GM21515 (cell line): ENCODE measurements around the gene PDE6B.
"Not testable (repeated sequence)": the region's sequence is repeated elsewhere in the genome, so short reads cannot be mapped to it uniquely, and the experiment has no call there.

ENCODE experiments used
- ATAC-seq: cut with Tn5 transposase; IDR thresholded peaks from one replicate; pipeline ENCODE4 v1.9.1; 2021; ENCODE audit not compliant: unreplicated experiment

PDE6B gene

DNA sequence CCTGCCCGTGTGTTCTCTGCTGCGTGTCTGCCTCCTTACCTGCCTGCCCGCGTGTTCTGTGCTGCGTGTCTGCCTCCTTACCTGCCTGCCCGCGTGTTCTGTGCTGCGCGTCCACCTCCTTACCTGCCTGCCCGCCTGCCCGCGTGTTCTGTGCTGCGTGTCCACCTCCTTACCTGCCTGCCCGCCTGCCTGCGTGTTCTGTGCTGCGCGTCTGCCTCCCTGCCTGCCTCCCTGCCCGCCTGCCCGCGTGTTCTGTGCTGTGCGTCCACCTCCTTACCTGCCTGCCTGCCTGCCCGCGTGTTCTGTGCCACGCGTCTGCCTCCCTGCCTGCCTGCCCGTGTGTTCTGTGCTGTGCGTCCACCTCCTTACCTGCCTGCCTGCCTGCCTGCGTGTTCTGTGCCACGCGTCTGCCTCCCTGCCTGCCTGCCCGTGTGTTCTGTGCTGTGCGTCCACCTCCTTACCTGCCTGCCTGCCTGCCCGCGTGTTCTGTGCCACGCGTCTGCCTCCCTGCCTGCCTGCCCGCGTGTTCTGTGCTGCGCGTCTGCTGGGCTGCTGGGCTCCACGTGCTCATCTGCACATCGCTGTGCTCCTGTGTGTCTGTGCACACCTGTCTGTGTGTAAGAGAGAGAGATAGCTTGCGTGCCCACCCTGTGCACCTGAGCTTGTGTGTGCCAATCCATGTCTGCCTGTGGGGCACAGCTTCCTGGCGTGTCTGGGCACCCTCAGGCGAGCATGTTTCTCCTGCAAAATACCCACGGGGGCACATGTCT lies 9.9 kb downstream of the PDE6B start:
- not testable (repeated sequence) for ATAC-seq

DNA sequence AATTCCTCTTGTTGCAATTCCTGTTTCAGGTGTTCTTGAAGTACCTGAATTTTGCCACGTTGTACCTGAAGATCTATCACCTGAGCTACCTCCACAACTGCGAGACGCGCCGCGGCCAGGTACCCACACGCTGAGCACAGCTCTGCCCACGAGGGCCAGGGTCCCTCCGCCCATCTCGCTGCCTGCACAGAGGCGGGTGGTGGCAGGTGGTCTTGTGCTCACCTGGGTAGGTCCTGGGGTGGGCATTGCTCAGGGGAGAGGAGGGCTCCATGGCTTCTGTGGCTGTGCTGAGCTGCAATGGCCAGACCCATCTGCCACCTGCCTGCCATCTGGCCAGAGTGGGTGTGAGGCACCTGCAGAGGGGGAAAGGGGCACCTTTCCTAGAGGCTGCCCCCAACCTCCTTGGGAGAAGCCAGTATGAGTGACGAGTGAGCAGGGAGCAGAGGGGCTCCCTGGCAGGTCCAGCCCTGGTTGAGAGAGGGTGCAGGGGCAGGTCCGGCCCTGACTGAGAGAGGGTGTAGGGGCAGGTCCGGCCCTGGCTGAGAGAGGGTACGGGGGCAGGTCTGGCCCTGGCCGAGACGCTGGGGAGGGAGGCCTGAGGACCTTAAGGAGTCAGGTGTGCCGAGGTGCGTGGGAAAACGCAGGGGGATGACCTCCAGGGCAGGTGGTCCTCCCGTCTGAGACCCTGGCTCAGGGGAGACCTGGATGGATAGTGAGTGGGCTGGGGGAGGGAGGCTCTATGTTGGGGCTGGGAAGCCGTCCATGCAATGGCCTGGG lies 10.7 kb downstream of the PDE6B start:
- no peak for ATAC-seq

DNA sequence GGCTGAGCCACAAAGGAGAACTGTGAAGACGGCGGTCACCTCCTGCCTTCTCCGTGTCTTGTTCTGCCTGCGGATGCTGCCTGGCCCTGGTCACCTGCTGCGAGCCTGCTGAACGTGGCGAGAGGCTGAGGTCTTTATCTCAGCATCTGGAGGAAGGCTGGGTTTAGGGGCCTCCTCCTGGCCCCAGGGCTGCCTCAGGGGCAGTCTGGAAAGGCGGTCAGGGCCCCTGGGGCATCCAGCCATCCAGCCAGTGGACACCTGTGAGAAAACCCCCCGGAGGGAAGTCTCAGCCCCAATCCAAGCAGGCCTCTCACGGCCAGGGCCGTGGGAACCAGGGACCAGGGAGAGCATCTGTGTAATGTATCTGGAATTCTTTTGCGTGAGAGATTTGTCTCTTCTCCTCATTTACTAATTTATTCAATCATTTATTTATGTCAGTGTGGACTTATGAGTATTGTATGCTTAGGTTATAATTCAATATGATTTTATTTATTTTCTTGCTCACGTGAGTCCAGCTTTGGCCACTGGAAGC lies 11.3 kb downstream of the PDE6B start:
- no peak for ATAC-seq

DNA sequence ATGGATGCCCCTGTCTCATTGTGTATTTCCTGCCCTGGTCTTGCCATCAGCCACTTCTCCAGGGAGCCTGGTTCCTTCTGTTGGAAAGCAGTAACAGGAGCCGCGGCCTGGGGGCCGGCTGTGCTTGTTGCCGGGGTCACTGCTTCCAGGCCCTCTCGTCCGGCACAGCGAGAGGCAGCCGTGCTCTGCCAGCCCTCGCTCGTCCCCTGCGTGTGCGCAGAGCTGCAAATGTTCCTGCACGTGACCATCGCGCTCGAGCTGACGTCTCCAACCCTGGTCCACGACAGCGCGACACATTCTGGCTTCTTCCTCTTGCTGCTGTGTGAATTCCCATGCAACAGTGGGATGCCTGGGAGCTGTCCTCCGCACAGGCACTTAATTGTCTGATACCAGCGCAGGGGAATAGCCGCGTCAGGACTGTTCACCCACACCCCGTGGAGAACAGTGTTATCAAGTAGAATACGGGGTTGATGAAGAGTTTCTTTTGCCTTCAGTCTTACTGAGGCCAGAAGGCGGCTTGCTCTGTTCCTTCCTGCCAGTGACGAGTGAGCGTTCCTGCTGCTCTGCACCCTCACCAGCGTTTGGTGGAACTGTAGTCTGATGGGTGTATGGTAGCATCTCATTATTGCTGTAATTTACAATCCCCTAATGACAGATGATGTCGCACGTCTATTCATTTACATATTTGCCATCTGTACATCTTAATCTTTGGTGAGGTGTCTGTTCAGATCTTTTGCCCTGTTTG lies 12.3 kb downstream of the PDE6B start:
- ATAC-seq: no peak

GRCh38 chr4:642366-642765 lies 17.0 kb downstream of the PDE6B start:
- ATAC-seq: not testable (repeated sequence)

DNA sequence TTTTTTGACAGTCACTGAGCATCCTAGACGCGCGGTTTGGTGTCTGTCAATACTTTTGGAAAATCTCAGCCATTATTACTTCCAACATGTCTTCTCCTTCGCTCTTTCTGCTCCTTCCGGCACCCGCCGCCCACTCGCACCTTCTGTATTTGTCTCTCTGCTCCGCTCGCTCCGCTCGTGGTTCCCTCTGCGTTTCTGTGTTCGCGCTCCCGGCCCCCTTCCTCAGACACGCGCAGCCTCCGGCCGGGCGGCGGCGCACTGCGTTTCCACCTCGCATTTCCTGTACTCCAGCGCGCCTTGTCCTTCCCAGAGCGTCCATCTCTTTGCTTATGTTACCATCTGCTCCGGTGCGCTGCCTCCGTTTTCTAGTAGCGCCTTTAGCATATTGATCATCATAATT lies 21.1 kb downstream of the PDE6B start:
- ATAC-seq: no peak

- no peak for ATAC-seq
These were observed 22.1 kb downstream of the PDE6B start for GRCh38 chr4:647481-647880.

- no peak for ATAC-seq
These were observed 23.4 kb downstream of the PDE6B start for GRCh38 chr4:648579-649292.

DNA sequence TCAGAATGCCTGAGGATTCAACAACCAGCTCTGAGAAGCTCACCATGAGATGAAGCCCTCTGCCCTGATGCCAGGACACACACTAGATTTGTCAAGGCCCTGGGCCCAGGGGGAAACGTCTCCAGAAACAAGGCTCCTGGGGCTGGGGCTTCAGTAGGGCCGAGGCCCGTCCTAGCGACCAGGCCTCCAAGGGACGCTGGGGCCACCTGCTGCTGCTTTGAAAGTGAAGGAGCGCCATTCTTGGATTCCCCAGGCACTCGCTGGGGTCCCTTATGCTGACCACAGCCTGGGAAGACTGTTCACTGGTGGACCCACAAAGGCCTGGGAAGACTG lies 23.9 kb downstream of the PDE6B start:
- ATAC-seq: no peak

GRCh38 chr4:649751-650310 lies 24.5 kb downstream of the PDE6B start:
- ATAC-seq: no peak

- no peak for ATAC-seq
These were observed 25.1 kb downstream of the PDE6B start for GRCh38 chr4:650461-650860.

DNA sequence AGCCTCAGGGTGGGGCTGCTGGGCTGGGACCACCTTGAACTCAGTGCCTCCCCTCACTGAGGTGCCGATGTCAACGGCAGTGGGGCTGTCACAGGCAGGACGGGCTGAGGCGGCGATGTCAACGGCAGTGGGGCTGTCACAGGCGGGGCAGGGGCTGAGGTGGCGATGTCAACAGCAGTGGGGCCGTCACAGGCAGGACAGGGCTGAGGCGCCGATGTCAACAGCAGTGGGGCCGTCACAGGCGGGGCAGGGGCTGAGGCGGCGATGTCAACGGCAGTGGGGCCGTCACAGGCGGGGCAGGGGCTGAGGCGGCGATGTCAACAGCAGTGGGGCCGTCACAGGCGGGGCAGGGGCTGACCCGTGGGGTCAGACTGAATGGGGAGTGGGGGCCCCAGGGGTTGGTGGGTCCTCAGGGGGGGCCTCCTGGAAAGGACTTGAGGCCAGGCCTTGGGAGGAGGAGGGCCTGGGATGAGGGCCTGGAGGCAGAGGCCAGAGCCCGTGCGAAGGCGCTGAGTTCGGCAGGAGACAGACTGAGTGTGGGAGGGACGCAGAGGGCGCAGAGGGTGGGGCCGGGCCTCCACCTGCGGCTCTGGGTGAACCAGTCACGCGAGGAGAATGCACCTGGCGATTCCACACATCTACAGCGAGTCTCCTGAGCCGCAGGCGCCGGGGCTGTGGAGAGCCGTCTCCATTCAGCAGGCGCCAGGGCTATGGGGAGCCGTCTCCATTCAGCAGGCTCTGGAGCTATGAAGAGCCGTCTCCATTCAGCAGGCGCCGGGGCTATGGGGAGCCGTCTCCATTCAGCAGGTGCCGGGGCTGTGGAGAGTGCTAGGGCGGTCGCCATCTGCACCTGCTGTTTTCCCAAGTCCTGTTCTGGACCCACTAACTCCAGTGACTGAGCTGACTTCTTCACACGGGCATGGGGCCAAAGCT lies 25.8 kb downstream of the PDE6B start:
- no peak for ATAC-seq

DNA sequence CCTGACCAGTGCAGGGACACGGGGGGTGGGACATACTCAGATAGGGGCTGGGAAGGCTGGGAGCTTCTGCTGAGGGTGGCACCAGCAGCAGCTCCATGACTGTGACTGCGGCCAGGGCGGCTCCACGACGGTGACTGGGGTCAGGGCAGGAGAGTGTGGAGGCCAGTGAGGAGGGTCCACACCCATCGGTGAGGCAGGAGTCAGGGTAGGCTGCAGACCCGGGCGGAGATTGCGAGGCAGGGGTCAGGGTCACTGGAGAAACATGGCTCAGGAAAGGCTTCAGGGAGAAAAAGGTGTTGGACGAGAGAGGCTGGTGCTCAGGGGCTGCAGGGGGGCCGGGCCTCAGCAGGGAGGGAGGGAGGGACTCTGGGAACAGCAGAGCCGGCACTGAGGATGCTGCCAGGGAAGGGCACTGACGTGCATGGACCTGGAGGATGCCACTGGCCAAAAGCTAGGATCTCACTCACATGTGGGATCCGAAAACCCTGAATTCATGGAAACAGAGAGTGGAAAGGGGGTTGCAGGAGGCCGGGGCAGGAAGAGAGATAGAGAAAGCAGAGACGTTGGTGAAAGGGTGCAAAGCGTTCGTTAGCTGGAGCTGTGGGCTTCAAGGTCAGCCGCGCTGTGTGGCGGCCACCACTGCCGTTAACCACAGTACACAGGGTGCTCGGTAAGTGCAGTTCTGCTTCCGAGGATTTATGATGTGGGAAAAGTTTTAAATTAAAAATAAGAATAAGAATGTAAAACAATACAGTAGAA lies 26.7 kb downstream of the PDE6B start:
- no peak for ATAC-seq

DNA sequence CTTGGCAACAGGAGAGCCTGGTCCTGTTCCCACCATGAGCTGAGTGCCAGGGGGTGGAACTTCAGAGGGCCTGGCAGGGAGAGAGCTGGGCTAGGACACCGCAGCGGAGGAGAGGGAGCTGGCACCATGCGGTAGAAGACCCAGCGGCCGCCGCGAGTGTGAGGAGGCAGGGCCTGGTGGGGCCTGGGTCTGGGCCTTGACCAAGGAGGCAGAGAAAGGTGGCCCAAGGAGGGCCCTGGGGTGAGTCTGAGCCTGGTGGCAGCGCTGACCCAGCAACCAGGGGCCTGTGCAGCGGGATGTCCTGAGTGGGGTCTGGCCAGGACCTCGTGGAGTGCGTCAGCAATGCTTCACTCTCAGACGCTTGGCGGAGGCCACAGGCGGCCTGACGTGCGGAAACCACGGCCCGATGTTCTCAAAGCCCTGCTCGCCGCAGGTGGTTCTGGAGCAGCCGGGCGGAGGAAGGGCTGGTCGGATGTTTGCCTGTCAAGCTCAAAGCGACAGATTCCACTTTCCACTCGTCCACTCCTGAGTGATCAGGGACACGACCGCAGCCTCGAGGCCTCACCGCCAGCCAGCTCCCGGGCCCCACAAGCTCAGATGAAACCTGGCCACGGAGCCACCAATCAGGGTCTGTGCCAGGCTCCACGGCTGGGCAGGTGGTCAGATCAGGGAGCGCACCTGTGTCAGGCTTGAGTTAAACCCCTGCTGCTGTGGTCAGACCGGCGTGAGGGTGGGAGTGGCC lies 27.9 kb downstream of the PDE6B start:
- ATAC-seq: no peak

GRCh38 chr4:653831-654502 lies 28.6 kb downstream of the PDE6B start:
- no peak for ATAC-seq

DNA sequence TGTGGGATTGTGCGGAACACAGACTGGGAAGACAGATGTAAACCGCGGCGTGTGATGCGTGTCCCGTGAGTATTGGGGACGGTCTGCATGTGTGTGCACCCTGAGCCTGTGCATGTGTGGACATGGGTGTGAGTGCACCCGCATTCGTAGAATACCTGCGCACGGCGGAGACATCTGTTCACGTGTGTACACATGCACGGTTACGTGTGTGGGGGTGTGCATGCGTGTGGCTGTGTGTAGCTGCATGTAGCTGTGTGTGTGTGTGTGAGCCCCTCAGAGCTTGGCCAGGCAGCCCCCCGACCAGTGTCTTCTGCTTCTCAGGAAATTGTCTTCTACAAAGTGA lies 29.1 kb downstream of the PDE6B start:
- no peak for ATAC-seq

DNA sequence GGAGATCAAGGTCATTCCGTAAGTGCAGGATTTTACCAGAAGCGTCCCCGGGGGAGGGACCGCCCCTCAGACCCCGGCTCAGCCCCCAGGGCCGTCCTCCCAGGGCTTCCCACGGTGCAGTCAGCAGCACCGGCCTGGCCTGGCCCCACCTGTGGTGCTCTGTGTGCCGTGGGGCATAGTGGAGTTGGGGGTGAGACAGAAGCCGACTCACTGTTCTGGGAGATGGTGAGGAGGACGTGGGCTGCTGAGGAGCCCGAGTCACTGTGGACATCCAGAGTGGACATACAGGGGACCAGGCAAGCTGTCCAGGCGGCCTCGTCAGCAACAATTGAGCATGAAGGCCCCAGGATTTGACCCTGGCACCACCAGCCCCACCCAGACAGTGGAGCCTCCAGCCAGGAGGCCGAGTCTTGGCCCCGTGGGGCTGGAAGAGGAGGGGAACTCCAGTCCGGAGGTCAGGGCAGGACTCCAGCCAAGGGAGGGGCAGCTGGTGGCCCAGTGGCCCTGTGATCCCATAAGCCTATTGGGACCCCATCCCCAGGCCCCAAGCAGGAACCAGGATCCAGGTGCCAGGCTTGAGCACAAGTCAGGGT lies 29.6 kb downstream of the PDE6B start:
- no peak for ATAC-seq
